GM18951 (cell line): ENCODE data around the gene RPS6KA2.

Experiments used
- POLR2A ChIP-seq: IDR thresholded peaks from 4 replicates; pipeline ENCODE4 v1.6.1; 2011; ENCODE audit warnings: mild to moderate bottlenecking; ENCODE audit not compliant: insufficient read length, insufficient read depth; ENCODE audit errors: extremely low read depth
- in situ Hi-C: fragments of 300-500 bp; cut with MboI; formaldehyde crosslinking; loops from one replicate; pipeline ENCODE4 v1.12.0; 2022; ENCODE audit warnings: low sequenced_read_pairs, mixed read lengths, inconsistent platforms; ENCODE audit not compliant: unreplicated experiment

The RPS6KA2 gene

GRCh38 chr6:166627033-166627874, at the start of gene RPS6KA2:
Gene RPS6KA2, minus strand, starts transcription at chr6:166627251. Its CDS starts 232 bp downstream, at chr6:166627019.
- in situ Hi-C loops: no loop called here
- peak; percentile 62 for TF ChIP-seq POLR2A

GRCh38 chr6:166676270-166676860, 49.3 kb upstream of the RPS6KA2 start:
- in situ Hi-C loops: no loop called here
- TF ChIP-seq POLR2A: no peak

- TF ChIP-seq POLR2A: no peak
Observed at GRCh38 chr6:166675736-166676135, 48.7 kb upstream of the RPS6KA2 start.

GRCh38 chr6:166673309-166673708, 46.3 kb upstream of the RPS6KA2 start:
- in situ Hi-C loops: no loop called here
- no peak for TF ChIP-seq POLR2A

More at GRCh38 chr6:166675736-166676135, 48.7 kb upstream of the RPS6KA2 start:
- in situ Hi-C loops: no loop called here

- TF ChIP-seq POLR2A: no peak
- in situ Hi-C loops: no loop called here
Observed at GRCh38 chr6:166672624-166673206, 45.7 kb upstream of the RPS6KA2 start.

- in situ Hi-C loops: no loop called here
- TF ChIP-seq POLR2A: no peak
Observed at GRCh38 chr6:166672146-166672545, 45.1 kb upstream of the RPS6KA2 start.

- in situ Hi-C loops: no loop called here
- TF ChIP-seq POLR2A: no peak
Observed at GRCh38 chr6:166671434-166672081, 44.5 kb upstream of the RPS6KA2 start.

GRCh38 chr6:166670894-166671293, 43.8 kb upstream of the RPS6KA2 start:
- in situ Hi-C loops: no loop called here
- TF ChIP-seq POLR2A: no peak

GRCh38 chr6:166670013-166670412, 43.0 kb upstream of the RPS6KA2 start:
- no peak for TF ChIP-seq POLR2A
- in situ Hi-C loops: no loop called here

GRCh38 chr6:166667796-166668610, 41.0 kb upstream of the RPS6KA2 start:
- in situ Hi-C loops: no loop called here
- TF ChIP-seq POLR2A: no peak

GRCh38 chr6:166664135-166664534, 37.1 kb upstream of the RPS6KA2 start:
- TF ChIP-seq POLR2A: no peak
- in situ Hi-C loops: no loop called here

GRCh38 chr6:166663568-166663967, 36.5 kb upstream of the RPS6KA2 start:
- no peak for TF ChIP-seq POLR2A
- in situ Hi-C loops: no loop called here
